Astrocyte (in vitro differentiated cells and primary cell): ENCODE data around the gene QSER1. TPM values are rescaled to one million over a fixed set of nuclear protein-coding genes. Genes with fewer than 3 reads are reported as not detected.

Experiments used
- DNase-seq: peaks from one replicate; pipeline ENCODE4 v3.0.0-alpha.2; 2010; ENCODE audit warnings: low read depth
- FAIRE-seq: peaks from 2 replicates; lab custom pipeline; 2011; peaks lifted over from hg19 to GRCh38; lab: Jason Lieb, UNC
- H2AFZ ChIP-seq: 2 replicates; pipeline ENCODE4 v1.6.0; 2012; ENCODE audit warnings: low read depth, low read length, inconsistent platforms
- H3K27ac ChIP-seq: 2 replicates; pipeline ENCODE4 v1.5.1; 2011; ENCODE audit warnings: low read depth, low read length, inconsistent platforms
- H3K27me3 ChIP-seq: 2 replicates; pipeline ENCODE4 v1.6.0; 2011; ENCODE audit warnings: low read length, inconsistent platforms; ENCODE audit not compliant: insufficient read depth
- H3K36me3 ChIP-seq: 2 replicates; pipeline ENCODE4 v1.5.1; 2011; ENCODE audit warnings: low read length, inconsistent platforms; ENCODE audit not compliant: insufficient read depth
- H3K4me1 ChIP-seq: 2 replicates; pipeline ENCODE4 v1.5.1; 2011; ENCODE audit warnings: low read length, inconsistent platforms; ENCODE audit not compliant: insufficient read depth
- H3K4me2 ChIP-seq: 2 replicates; pipeline ENCODE4 v1.6.0; 2012; ENCODE audit warnings: low read length, inconsistent platforms
- H3K4me3 ChIP-seq: 2 replicates; pipeline ENCODE4 v1.5.1; 2011; ENCODE audit warnings: low read depth, mild to moderate bottlenecking, low read length, inconsistent platforms; ENCODE audit not compliant: insufficient read depth
- H3K79me2 ChIP-seq: 2 replicates; pipeline ENCODE4 v1.6.0; 2012; ENCODE audit warnings: mild to moderate bottlenecking, low read length, inconsistent platforms; ENCODE audit not compliant: insufficient read depth
- H3K9ac ChIP-seq: 2 replicates; pipeline ENCODE4 v1.6.0; 2012; ENCODE audit warnings: mild to moderate bottlenecking, low read length, inconsistent platforms
- H3K9me3 ChIP-seq: 2 replicates; pipeline ENCODE4 v1.5.1; 2012; ENCODE audit warnings: low read depth, mild to moderate bottlenecking, low read length, inconsistent platforms; ENCODE audit not compliant: insufficient read depth
- H4K20me1 ChIP-seq: 2 replicates; pipeline ENCODE4 v1.6.0; 2012; ENCODE audit warnings: low read length, inconsistent platforms; ENCODE audit not compliant: insufficient read depth
- H3K27ac Mint-ChIP-seq: one replicate; pipeline ENCODE4 v1.8.0; 2021; ENCODE audit warnings: mild to moderate bottlenecking, mixed read lengths; ENCODE audit not compliant: unreplicated experiment
- H3K27me3 Mint-ChIP-seq: one replicate; pipeline ENCODE4 v1.8.0; 2021; ENCODE audit warnings: low read depth, mixed read lengths; ENCODE audit not compliant: unreplicated experiment
- H3K36me3 Mint-ChIP-seq: one replicate; pipeline ENCODE4 v1.8.0; 2021; ENCODE audit warnings: low read depth, mixed read lengths; ENCODE audit not compliant: unreplicated experiment
- H3K4me1 Mint-ChIP-seq: one replicate; pipeline ENCODE4 v1.8.0; 2021; ENCODE audit warnings: low read depth, mixed read lengths; ENCODE audit not compliant: unreplicated experiment
- H3K4me3 Mint-ChIP-seq: one replicate; pipeline ENCODE4 v1.8.0; 2021; ENCODE audit warnings: mild to moderate bottlenecking, moderate library complexity, mixed read lengths; ENCODE audit not compliant: unreplicated experiment
- H3K9me3 Mint-ChIP-seq: one replicate; pipeline ENCODE4 v1.8.0; 2021; ENCODE audit warnings: mild to moderate bottlenecking, mixed read lengths; ENCODE audit not compliant: unreplicated experiment
- CTCF ChIP-seq: IDR thresholded peaks from 2 replicates; pipeline ENCODE4 v1.5.1; 2011; ENCODE audit warnings: low read depth, mild to moderate bottlenecking, inconsistent platforms, low read length, moderate library complexity; ENCODE audit not compliant: insufficient read depth
- EZH2 ChIP-seq: IDR thresholded peaks from 2 replicates; pipeline ENCODE4 v1.6.1; 2012; ENCODE audit warnings: mild to moderate bottlenecking, low read length, inconsistent platforms; ENCODE audit not compliant: insufficient read depth
- total RNA-seq: library from RNA; stranded (reverse); gene quantifications from 2 replicates; pipeline ENCODE4 v1.2.1, GENCODE V29; 2021

The QSER1 gene
- total RNA-seq, 1 donor from 2014 or later: 35.7 TPM

GRCh38 chr11:32916361-32916760, 23.8 kb downstream of the QSER1 start:
- peaks cover 91% of the 10 kb centered on the region for H3K79me2 ChIP-seq
- FAIRE-seq: no peak

GRCh38 chr11:32916994-32917393, 24.4 kb downstream of the QSER1 start:
- H3K27ac Mint-ChIP-seq: no peak overlapping the region
- Histone ChIP-seq H3K9me3 (no peaks in the 10 kb centered on the region), H4K20me1 (peaks cover 38% of the 10 kb centered on the region), H3K79me2 (peaks cover 85% of the 10 kb centered on the region), H3K4me2 (no peak overlapping the region), H2AFZ (no peak overlapping the region), H3K27ac (no peak overlapping the region), H3K4me1 (peaks cover 4% of the 10 kb centered on the region), H3K9ac (no peak overlapping the region), H3K36me3 (no peaks in the 10 kb centered on the region), H3K4me3 (no peak overlapping the region), H3K27me3 (no peaks in the 10 kb centered on the region)
- H3K9me3 Mint-ChIP-seq: no peaks in the 10 kb centered on the region
- no peaks in the 10 kb centered on the region for H3K27me3 Mint-ChIP-seq
- no peak overlapping the region for H3K4me3 Mint-ChIP-seq
- no peak for DNase-seq
- H3K36me3 Mint-ChIP-seq: no peaks in the 10 kb centered on the region
- no peak for FAIRE-seq
- TF ChIP-seq CTCF (no peak), EZH2 (no peak)
- H3K4me1 Mint-ChIP-seq: peaks cover 10% of the 10 kb centered on the region

More at GRCh38 chr11:32916361-32916760, 23.8 kb downstream of the QSER1 start:
- Histone ChIP-seq H4K20me1 (peaks cover 45% of the 10 kb centered on the region), H3K4me3 (no peak overlapping the region), H3K27me3 (no peaks in the 10 kb centered on the region), H3K4me1 (peaks cover 4% of the 10 kb centered on the region), H3K36me3 (no peaks in the 10 kb centered on the region), H3K27ac (no peak overlapping the region), H3K9ac (no peak overlapping the region), H2AFZ (no peak overlapping the region), H3K9me3 (no peaks in the 10 kb centered on the region), H3K4me2 (no peak overlapping the region)
- H3K27ac Mint-ChIP-seq: no peak overlapping the region
- no peaks in the 10 kb centered on the region for H3K27me3 Mint-ChIP-seq
- H3K9me3 Mint-ChIP-seq: no peaks in the 10 kb centered on the region
- H3K4me3 Mint-ChIP-seq: no peak overlapping the region
- TF ChIP-seq CTCF: no peak
- TF ChIP-seq EZH2: no peak
- no peaks in the 10 kb centered on the region for H3K36me3 Mint-ChIP-seq
- peaks cover 10% of the 10 kb centered on the region for H3K4me1 Mint-ChIP-seq
- DNase-seq: no peak

GRCh38 chr11:32918427-32918826, 25.8 kb downstream of the QSER1 start:
- TF ChIP-seq CTCF (no peak), EZH2 (no peak)
- peaks cover 34% of the 10 kb centered on the region for H4K20me1 ChIP-seq
- no peaks in the 10 kb centered on the region for H3K9me3 ChIP-seq
- H3K27ac ChIP-seq: no peak overlapping the region
- H3K4me3 ChIP-seq: no peak overlapping the region
- peaks cover 4% of the 10 kb centered on the region for H3K4me1 ChIP-seq
- H3K27ac Mint-ChIP-seq: peak overlapping the region; percentile 23
- no peak overlapping the region for H3K9ac ChIP-seq
- no peaks in the 10 kb centered on the region for H3K27me3 ChIP-seq
- FAIRE-seq (no peak), DNase-seq (peak; percentile 18)
- H3K4me2 ChIP-seq: no peak overlapping the region
- no peaks in the 10 kb centered on the region for H3K9me3 Mint-ChIP-seq
- no peak overlapping the region for H2AFZ ChIP-seq
- H3K27me3 Mint-ChIP-seq: no peaks in the 10 kb centered on the region
- H3K79me2 ChIP-seq: peaks cover 80% of the 10 kb centered on the region
- H3K4me3 Mint-ChIP-seq: no peak overlapping the region
- peaks cover 10% of the 10 kb centered on the region for H3K4me1 Mint-ChIP-seq
- no peaks in the 10 kb centered on the region for H3K36me3 ChIP-seq
- H3K36me3 Mint-ChIP-seq: no peaks in the 10 kb centered on the region
